MM.1S (cell line): ENCODE data around the gene ADTRP.

Source experiments
- DNase-seq: peaks from one replicate; pipeline ENCODE4 v3.0.0-alpha.2; 2015
- H2AFZ ChIP-seq: fragments of 300-600 bp; sonication (generic); 2 replicates; pipeline ENCODE4 v1.6.0; 2016; ENCODE audit warnings: antibody characterized with exemption, low read length
- H3F3A ChIP-seq: fragments of 300-600 bp; sonication (generic); 2 replicates; pipeline ENCODE4 v1.6.1; 2016; ENCODE audit warnings: mild to moderate bottlenecking, antibody characterized with exemption, low read length, moderate library complexity, mixed read lengths; ENCODE audit not compliant: insufficient read depth
- H3K27ac ChIP-seq: fragments of 300-600 bp; sonication (generic); 2 replicates; pipeline ENCODE4 v1.5.1; 2016; ENCODE audit warnings: mild to moderate bottlenecking, low read length
- H3K27me3 ChIP-seq: fragments of 300-600 bp; sonication (generic); replicated peaks from 2 replicates; pipeline ENCODE4 v1.6.0; 2016; ENCODE audit warnings: low read length; ENCODE audit not compliant: insufficient read depth
- H3K36me3 ChIP-seq: fragments of 300-600 bp; sonication (generic); replicated peaks from 2 replicates; pipeline ENCODE4 v1.6.1; 2016; ENCODE audit warnings: mild to moderate bottlenecking, low read length, mixed read lengths; ENCODE audit not compliant: insufficient read depth
- H3K4me1 ChIP-seq: fragments of 300-600 bp; sonication (generic); 2 replicates; pipeline ENCODE4 v1.6.1; 2016; ENCODE audit warnings: low read length, mixed read lengths
- H3K4me2 ChIP-seq: fragments of 300-600 bp; sonication (generic); 2 replicates; pipeline ENCODE4 v1.6.0; 2016; ENCODE audit warnings: low read depth, low read length
- H3K4me3 ChIP-seq: fragments of 300-600 bp; sonication (generic); 2 replicates; pipeline ENCODE4 v1.5.1; 2016; ENCODE audit warnings: low read length, mixed read lengths
- H3K79me2 ChIP-seq: fragments of 300-600 bp; sonication (generic); 2 replicates; pipeline ENCODE4 v1.6.1; 2016; ENCODE audit warnings: mixed run types, low read length, mixed read lengths
- H3K9ac ChIP-seq: fragments of 300-600 bp; sonication (generic); 2 replicates; pipeline ENCODE4 v1.6.1; 2016; ENCODE audit warnings: low read length, mixed read lengths
- H3K9me2 ChIP-seq: fragments of 300-600 bp; sonication (generic); replicated peaks from 2 replicates; pipeline ENCODE4 v1.6.1; 2016; ENCODE audit warnings: mild to moderate bottlenecking, low read length, mixed read lengths; ENCODE audit not compliant: insufficient read depth
- H3K9me3 ChIP-seq: fragments of 300-600 bp; sonication (generic); replicated peaks from 2 replicates; pipeline ENCODE4 v1.6.1; 2016; ENCODE audit warnings: mild to moderate bottlenecking, low read length, mixed read lengths; ENCODE audit not compliant: insufficient read depth
- H4K20me1 ChIP-seq: fragments of 300-600 bp; sonication (generic); 2 replicates; pipeline ENCODE4 v1.6.1; 2016; ENCODE audit warnings: mild to moderate bottlenecking, low read length, moderate library complexity, mixed read lengths; ENCODE audit not compliant: insufficient read depth
- EZH2 ChIP-seq: fragments of 300-600 bp; sonication (generic); optimal IDR thresholded peaks from 2 replicates; pipeline ENCODE3; 2017; ENCODE audit warnings: low read depth, mild to moderate bottlenecking, antibody characterized with exemption, low read length, mixed read lengths
- EZH2phosphoT487 ChIP-seq: fragments of 300-600 bp; sonication (generic); IDR thresholded peaks from 2 replicates; pipeline ENCODE4 v1.6.1; 2018; ENCODE audit warnings: antibody characterized with exemption, low read length
- TF ChIP-seq, protein P1 (sequence below): fragments of 300-600 bp; sonication (generic); IDR thresholded peaks from 2 replicates; pipeline ENCODE4 v1.5.1; 2016; ENCODE audit warnings: antibody characterized with exemption, low read length, mixed read lengths

Gene ADTRP

GRCh38 chr6:11789744-11790143 lies 11.1 kb upstream of the ADTRP start:
- H3K9me2 ChIP-seq = no peaks in the 10 kb centered on the region
- H3K9me3 ChIP-seq = no peaks in the 10 kb centered on the region
- no peaks in the 10 kb centered on the region for H3K79me2 ChIP-seq
- H3K27me3 ChIP-seq = no peaks in the 10 kb centered on the region
- H2AFZ ChIP-seq = no peak overlapping the region
- DNase-seq = no peak
- H3K9ac ChIP-seq = no peak overlapping the region
- no peak overlapping the region for H3K4me2 ChIP-seq
- H4K20me1 ChIP-seq = no peaks in the 10 kb centered on the region
- H3K4me3 ChIP-seq = no peak overlapping the region
- no peaks in the 10 kb centered on the region for H3K36me3 ChIP-seq
- TF ChIP-seq EZH2phosphoT487 (no peak), EZH2 (no peak)
- TF ChIP-seq, protein P1, sequence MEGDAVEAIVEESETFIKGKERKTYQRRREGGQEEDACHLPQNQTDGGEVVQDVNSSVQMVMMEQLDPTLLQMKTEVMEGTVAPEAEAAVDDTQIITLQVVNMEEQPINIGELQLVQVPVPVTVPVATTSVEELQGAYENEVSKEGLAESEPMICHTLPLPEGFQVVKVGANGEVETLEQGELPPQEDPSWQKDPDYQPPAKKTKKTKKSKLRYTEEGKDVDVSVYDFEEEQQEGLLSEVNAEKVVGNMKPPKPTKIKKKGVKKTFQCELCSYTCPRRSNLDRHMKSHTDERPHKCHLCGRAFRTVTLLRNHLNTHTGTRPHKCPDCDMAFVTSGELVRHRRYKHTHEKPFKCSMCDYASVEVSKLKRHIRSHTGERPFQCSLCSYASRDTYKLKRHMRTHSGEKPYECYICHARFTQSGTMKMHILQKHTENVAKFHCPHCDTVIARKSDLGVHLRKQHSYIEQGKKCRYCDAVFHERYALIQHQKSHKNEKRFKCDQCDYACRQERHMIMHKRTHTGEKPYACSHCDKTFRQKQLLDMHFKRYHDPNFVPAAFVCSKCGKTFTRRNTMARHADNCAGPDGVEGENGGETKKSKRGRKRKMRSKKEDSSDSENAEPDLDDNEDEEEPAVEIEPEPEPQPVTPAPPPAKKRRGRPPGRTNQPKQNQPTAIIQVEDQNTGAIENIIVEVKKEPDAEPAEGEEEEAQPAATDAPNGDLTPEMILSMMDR = no peak
- peaks cover 3% of the 10 kb centered on the region; the same call in 1 of the 2 replicates for H3K4me1 ChIP-seq
- H3K27ac ChIP-seq = no peak overlapping the region
- H3F3A ChIP-seq = no peaks in the 10 kb centered on the region

DNA sequence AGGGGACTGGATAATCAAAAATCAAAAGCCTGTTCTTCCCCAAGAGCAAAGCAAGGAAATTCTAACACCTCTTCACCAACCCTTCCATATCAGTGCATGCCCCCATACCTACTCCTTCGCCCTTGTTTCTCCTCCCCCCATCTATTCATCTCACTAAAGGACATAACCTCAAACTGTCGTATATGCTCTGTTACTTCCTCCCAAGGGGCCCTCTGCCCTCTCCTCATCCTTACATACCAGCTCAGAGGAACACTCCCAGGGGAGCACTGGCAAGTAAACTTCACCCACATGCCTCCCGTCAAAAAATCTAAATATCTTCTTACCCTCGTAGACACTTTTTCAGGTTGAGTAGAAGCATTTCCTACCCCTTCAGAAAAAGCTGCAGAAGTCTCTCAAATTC lies 9.4 kb upstream of the ADTRP start:
- no peaks in the 10 kb centered on the region for H3K27me3 ChIP-seq
- H3K4me3 ChIP-seq = no peak overlapping the region
- no peaks in the 10 kb centered on the region for H3F3A ChIP-seq
- H3K9me3 ChIP-seq = no peaks in the 10 kb centered on the region
- H3K9ac ChIP-seq = no peak overlapping the region
- H3K4me2 ChIP-seq = no peak overlapping the region
- H3K79me2 ChIP-seq = no peaks in the 10 kb centered on the region
- H3K9me2 ChIP-seq = no peaks in the 10 kb centered on the region
- TF ChIP-seq, protein P1 = no peak
- TF ChIP-seq EZH2 = no peak
- TF ChIP-seq EZH2phosphoT487 = no peak
- no peak for DNase-seq
- H3K27ac ChIP-seq = no peak overlapping the region
- H3K4me1 ChIP-seq = peaks cover 3% of the 10 kb centered on the region; the same call in 1 of the 2 replicates
- no peak overlapping the region for H2AFZ ChIP-seq
- no peaks in the 10 kb centered on the region for H4K20me1 ChIP-seq
- no peaks in the 10 kb centered on the region for H3K36me3 ChIP-seq

- no peaks in the 10 kb centered on the region for H3K9me3 ChIP-seq
- no peak overlapping the region for H3K4me2 ChIP-seq
- TF ChIP-seq EZH2phosphoT487 = no peak
- no peaks in the 10 kb centered on the region for H3F3A ChIP-seq
- H3K9ac ChIP-seq = no peak overlapping the region
- H3K79me2 ChIP-seq = no peaks in the 10 kb centered on the region
- no peaks in the 10 kb centered on the region for H4K20me1 ChIP-seq
- peak; percentile 7 for DNase-seq
- no peak overlapping the region for H3K4me3 ChIP-seq
- no peaks in the 10 kb centered on the region for H3K9me2 ChIP-seq
- H3K36me3 ChIP-seq = no peaks in the 10 kb centered on the region
- H3K4me1 ChIP-seq = peaks cover 3% of the 10 kb centered on the region; the same call in 1 of the 2 replicates
- H3K27me3 ChIP-seq = no peaks in the 10 kb centered on the region
- no peak overlapping the region for H3K27ac ChIP-seq
- H2AFZ ChIP-seq = 0 out of 2 replicates have a peak overlapping the region, but pooled peaks have one; percentile 4
Measured at GRCh38 chr6:11785774-11786579, 7.4 kb upstream of the ADTRP start.

- no peaks in the 10 kb centered on the region for H3K9me2 ChIP-seq
- H3K4me2 ChIP-seq = no peak overlapping the region
- no peaks in the 10 kb centered on the region for H3K27me3 ChIP-seq
- no peaks in the 10 kb centered on the region for H3F3A ChIP-seq
- no peaks in the 10 kb centered on the region for H3K79me2 ChIP-seq
- H3K36me3 ChIP-seq = no peaks in the 10 kb centered on the region
- H3K9me3 ChIP-seq = no peaks in the 10 kb centered on the region
- no peak overlapping the region for H3K9ac ChIP-seq
- TF ChIP-seq EZH2 = no peak
- TF ChIP-seq, protein P1 = no peak
- TF ChIP-seq EZH2phosphoT487 = no peak
- H2AFZ ChIP-seq = 0 out of 2 replicates have a peak overlapping the region, but pooled peaks have one; percentile 4
- DNase-seq = no peak
- H3K4me1 ChIP-seq = peaks cover 3% of the 10 kb centered on the region; the same call in 1 of the 2 replicates
- H4K20me1 ChIP-seq = no peaks in the 10 kb centered on the region
- H3K4me3 ChIP-seq = no peak overlapping the region
- no peak overlapping the region for H3K27ac ChIP-seq
Measured at GRCh38 chr6:11785415-11785773, 6.8 kb upstream of the ADTRP start.
